ENCODE results near the gene LMAN1L.

DNA sequence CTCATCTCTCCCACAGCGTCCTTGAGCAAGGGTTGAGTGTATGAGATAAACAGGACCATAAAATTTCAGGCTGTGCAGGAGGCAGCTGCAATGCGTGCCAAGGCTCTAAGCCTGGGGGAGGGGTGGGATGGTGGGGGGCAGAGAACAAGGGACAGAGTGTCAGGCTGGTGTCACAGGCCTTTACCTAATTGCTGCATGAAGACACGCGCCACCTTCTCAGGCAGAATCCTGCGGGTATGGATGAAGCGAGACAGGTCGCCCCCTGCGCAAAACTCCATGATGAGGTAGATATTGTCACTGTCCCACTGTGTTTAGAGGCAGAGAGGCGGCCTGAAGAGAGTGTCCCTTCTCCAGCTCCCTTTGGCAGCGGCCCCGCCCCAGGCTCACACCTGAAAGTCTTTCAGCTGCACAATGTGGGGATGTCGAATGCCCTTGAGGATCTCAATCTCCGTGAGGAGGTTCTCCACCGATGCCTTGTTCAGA lies 29.3 kb downstream of the LMAN1L start:
- TF ChIP-seq, protein P1, sequence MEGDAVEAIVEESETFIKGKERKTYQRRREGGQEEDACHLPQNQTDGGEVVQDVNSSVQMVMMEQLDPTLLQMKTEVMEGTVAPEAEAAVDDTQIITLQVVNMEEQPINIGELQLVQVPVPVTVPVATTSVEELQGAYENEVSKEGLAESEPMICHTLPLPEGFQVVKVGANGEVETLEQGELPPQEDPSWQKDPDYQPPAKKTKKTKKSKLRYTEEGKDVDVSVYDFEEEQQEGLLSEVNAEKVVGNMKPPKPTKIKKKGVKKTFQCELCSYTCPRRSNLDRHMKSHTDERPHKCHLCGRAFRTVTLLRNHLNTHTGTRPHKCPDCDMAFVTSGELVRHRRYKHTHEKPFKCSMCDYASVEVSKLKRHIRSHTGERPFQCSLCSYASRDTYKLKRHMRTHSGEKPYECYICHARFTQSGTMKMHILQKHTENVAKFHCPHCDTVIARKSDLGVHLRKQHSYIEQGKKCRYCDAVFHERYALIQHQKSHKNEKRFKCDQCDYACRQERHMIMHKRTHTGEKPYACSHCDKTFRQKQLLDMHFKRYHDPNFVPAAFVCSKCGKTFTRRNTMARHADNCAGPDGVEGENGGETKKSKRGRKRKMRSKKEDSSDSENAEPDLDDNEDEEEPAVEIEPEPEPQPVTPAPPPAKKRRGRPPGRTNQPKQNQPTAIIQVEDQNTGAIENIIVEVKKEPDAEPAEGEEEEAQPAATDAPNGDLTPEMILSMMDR (IDR thresholded peaks at IDR 0.05; ENCODE audit: low read depth, low read length): no peak
- no peak for TF ChIP-seq MYC (IDR thresholded peaks at IDR 0.05; ENCODE audit: low read depth, low read length)
- TF ChIP-seq POLR2A (IDR thresholded peaks at IDR 0.05; ENCODE audit: extremely low read depth, insufficient read length): no peak
- TF ChIP-seq, protein P2, sequence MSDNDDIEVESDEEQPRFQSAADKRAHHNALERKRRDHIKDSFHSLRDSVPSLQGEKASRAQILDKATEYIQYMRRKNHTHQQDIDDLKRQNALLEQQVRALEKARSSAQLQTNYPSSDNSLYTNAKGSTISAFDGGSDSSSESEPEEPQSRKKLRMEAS (IDR thresholded peaks at IDR 0.05; ENCODE audit: low read depth, low read length): no peak
